ENCODE measurements around the gene PRKD2.
"Not testable (repeated sequence)": the region's sequence is repeated elsewhere in the genome, so short reads cannot be mapped to it uniquely, and the experiment has no call there.

Gene PRKD2

GRCh38 chr19:46717034-46717715 is at the start of gene PRKD2:
Gene PRKD2, minus strand, starts transcription at chr19:46717114. Its CDS starts 744 bp downstream, at chr19:46716370.
- DNase-seq (ENCODE audit: insufficient read length, low spot score) (peak; percentile 62), FAIRE-seq (no peak)
- no peak for TF ChIP-seq POLR2A (IDR thresholded peaks at IDR 0.05; ENCODE audit: low read depth, low read length)

- DNase-seq (ENCODE audit: insufficient read length, low spot score) (no peak), FAIRE-seq (no peak)
Observed at GRCh38 chr19:46764817-46765291, 47.9 kb upstream of the PRKD2 start.

GRCh38 chr19:46762245-46762890 is 45.5 kb upstream of the PRKD2 start:
- FAIRE-seq = no peak
- TF ChIP-seq POLR2A (IDR thresholded peaks at IDR 0.05; ENCODE audit: low read depth, low read length) = no peak
- no peak for DNase-seq (ENCODE audit: insufficient read length, low spot score)

More at GRCh38 chr19:46764817-46765291, 47.9 kb upstream of the PRKD2 start:
- TF ChIP-seq POLR2A (IDR thresholded peaks at IDR 0.05; ENCODE audit: low read depth, low read length) = no peak

- DNase-seq (ENCODE audit: insufficient read length, low spot score) (no peak), FAIRE-seq (no peak)
- no peak for TF ChIP-seq POLR2A (IDR thresholded peaks at IDR 0.05; ENCODE audit: low read depth, low read length)
Observed at GRCh38 chr19:46761418-46761831, 44.5 kb upstream of the PRKD2 start.

- not testable (repeated sequence) for DNase-seq (ENCODE audit: insufficient read length, low spot score); FAIRE-seq
Observed at GRCh38 chr19:46760897-46761296, 44.0 kb upstream of the PRKD2 start.

GRCh38 chr19:46760363-46760762 is 43.4 kb upstream of the PRKD2 start:
- DNase-seq (ENCODE audit: insufficient read length, low spot score) (no peak), FAIRE-seq (no peak)
- TF ChIP-seq POLR2A (IDR thresholded peaks at IDR 0.05; ENCODE audit: low read depth, low read length) = no peak

GRCh38 chr19:46759817-46760333 is 43.0 kb upstream of the PRKD2 start:
- no peak for TF ChIP-seq POLR2A (IDR thresholded peaks at IDR 0.05; ENCODE audit: low read depth, low read length)
- FAIRE-seq = no peak

GRCh38 chr19:46759206-46759605 is 42.3 kb upstream of the PRKD2 start:
- FAIRE-seq (no peak), DNase-seq (ENCODE audit: insufficient read length, low spot score) (no peak)
- TF ChIP-seq POLR2A (IDR thresholded peaks at IDR 0.05; ENCODE audit: low read depth, low read length) = no peak

More at GRCh38 chr19:46759817-46760333, 43.0 kb upstream of the PRKD2 start:
- no peak for DNase-seq (ENCODE audit: insufficient read length, low spot score)

- DNase-seq (ENCODE audit: insufficient read length, low spot score) (no peak), FAIRE-seq (no peak)
- TF ChIP-seq POLR2A (IDR thresholded peaks at IDR 0.05; ENCODE audit: low read depth, low read length) = no peak
Observed at GRCh38 chr19:46756544-46756888, 39.6 kb upstream of the PRKD2 start.

- no peak for FAIRE-seq
- no peak for TF ChIP-seq POLR2A (IDR thresholded peaks at IDR 0.05; ENCODE audit: low read depth, low read length)
- no peak for DNase-seq (ENCODE audit: insufficient read length, low spot score)
Observed at GRCh38 chr19:46755853-46756543, 39.1 kb upstream of the PRKD2 start.

- DNase-seq (ENCODE audit: insufficient read length, low spot score) (no peak), FAIRE-seq (no peak)
- no peak for TF ChIP-seq POLR2A (IDR thresholded peaks at IDR 0.05; ENCODE audit: low read depth, low read length)
Observed at GRCh38 chr19:46755077-46755852, 38.4 kb upstream of the PRKD2 start.

GRCh38 chr19:46753420-46754155 is 36.7 kb upstream of the PRKD2 start:
- DNase-seq (ENCODE audit: insufficient read length, low spot score) (no peak), FAIRE-seq (no peak)
- no peak for TF ChIP-seq POLR2A (IDR thresholded peaks at IDR 0.05; ENCODE audit: low read depth, low read length)

Measured in H54 (cell line).